Measurements from ENCODE around the gene NPAS3.

DNA sequence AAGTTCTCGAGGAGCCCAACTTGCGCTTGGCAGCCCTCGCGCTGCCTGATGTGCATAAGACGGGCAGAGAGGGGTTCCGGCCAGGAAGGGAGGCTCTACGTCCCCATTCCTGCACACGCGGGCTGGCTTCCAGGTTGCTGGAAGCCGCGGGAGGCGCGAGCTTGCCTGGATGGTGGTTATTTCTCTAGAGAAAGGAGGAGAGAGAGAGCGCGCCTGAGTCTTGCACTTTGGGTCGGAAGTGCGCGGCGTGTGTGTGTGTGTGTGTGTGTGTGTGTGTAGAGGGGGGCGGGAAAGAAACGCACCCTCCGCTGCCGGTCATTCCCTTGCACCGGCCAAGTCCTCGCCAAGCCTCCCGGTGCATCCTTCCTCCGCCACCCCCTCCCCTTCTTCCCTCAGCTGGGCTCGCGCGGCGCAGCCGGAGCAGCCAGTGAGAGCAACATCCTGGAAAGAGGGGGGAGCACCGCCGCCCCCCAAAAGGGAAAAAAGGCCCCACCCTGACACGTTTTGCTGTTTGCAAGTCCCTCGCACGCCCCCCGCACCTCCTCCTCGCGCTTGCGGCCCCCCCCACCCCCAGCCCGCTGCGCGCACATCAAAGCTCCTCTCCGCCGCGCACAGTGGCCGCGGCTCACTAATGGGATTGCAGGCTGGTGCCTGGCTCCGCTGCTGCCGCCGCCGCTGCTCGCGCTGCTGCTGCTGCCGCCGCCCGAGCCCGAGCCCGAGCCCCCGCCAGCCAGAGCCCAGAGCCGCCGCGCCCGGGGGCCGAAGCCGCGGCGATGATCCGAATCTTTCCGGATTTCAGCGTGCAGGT is 4.4 kb upstream of the NPAS3 start:
- TF ChIP-seq CTCF (IDR thresholded peaks at IDR 0.05) (no peak), EZH2 (IDR thresholded peaks at IDR 0.05) (no peak), EZH2phosphoT487 (IDR thresholded peaks at IDR 0.05) (no peak)
